Jurkat, Clone E6-1 (cell line): ENCODE data around the gene TAS2R50.

ENCODE experiments used
- DNase-seq: peaks from one replicate; pipeline ENCODE4 v3.0.0-alpha.2; 2011; ENCODE audit warnings: low read depth, low spot score
- H3K4me3 ChIP-seq: 2 replicates; pipeline ENCODE4 v1.5.1; 2011; ENCODE audit warnings: mild to moderate bottlenecking, low read length, control low read depth, moderate library complexity

The TAS2R50 gene

GRCh38 chr12:10959804-10960203, 26.9 kb downstream of the TAS2R50 start:
- no peak overlapping the region for H3K4me3 ChIP-seq
- DNase-seq = no peak

GRCh38 chr12:10957741-10958140, 29.0 kb downstream of the TAS2R50 start:
- H3K4me3 ChIP-seq = no peak overlapping the region
- DNase-seq = no peak

- no peak for DNase-seq
- no peak overlapping the region for H3K4me3 ChIP-seq
Measured at GRCh38 chr12:10956085-10956484, 30.6 kb downstream of the TAS2R50 start.

GRCh38 chr12:10952645-10953044, 34.1 kb downstream of the TAS2R50 start:
- DNase-seq = no peak
- no peak overlapping the region for H3K4me3 ChIP-seq

- H3K4me3 ChIP-seq = no peak overlapping the region
- no peak for DNase-seq
Measured at GRCh38 chr12:10943167-10943566, 43.5 kb downstream of the TAS2R50 start.

GRCh38 chr12:10941916-10942607, 44.6 kb downstream of the TAS2R50 start:
- DNase-seq = peak; percentile 39
- no peak overlapping the region for H3K4me3 ChIP-seq

- H3K4me3 ChIP-seq = no peak overlapping the region
Measured at GRCh38 chr12:10941369-10941768, 45.3 kb downstream of the TAS2R50 start.

GRCh38 chr12:10940389-10940788, 46.3 kb downstream of the TAS2R50 start:
- H3K4me3 ChIP-seq = no peak overlapping the region
- DNase-seq = no peak

More at GRCh38 chr12:10941369-10941768, 45.3 kb downstream of the TAS2R50 start:
- DNase-seq = no peak

GRCh38 chr12:10939163-10939562, 47.5 kb downstream of the TAS2R50 start, which contains the start of gene TAS2R14:
Gene TAS2R14 (minus strand): TSS chr12:10939263. CDS start chr12:10939207, 56 bp downstream.
- no peak within 1 kb of the TSS for H3K4me3 ChIP-seq
- DNase-seq = no peak

GRCh38 chr12:10936506-10936905, 50.2 kb downstream of the TAS2R50 start:
- DNase-seq = no peak
- H3K4me3 ChIP-seq = no peak overlapping the region
